RPMI7951 (cell line): ENCODE measurements around the gene FAXDC2. TPM values are rescaled to one million over a fixed set of nuclear protein-coding genes. Genes with fewer than 3 reads are reported as not detected.
"Not testable (repeated sequence)": the region's sequence is repeated elsewhere in the genome, so short reads cannot be mapped to it uniquely, and the experiment has no call there.

Source experiments
- DNase-seq: peaks from one replicate; pipeline ENCODE4 v3.0.0-alpha.2; 2012; ENCODE audit warnings: low read depth
- total RNA-seq: library from RNA; depleted of rRNA; stranded (reverse); fragments of >200 nt; shearing (Covaris generic); gene quantifications from 2 replicates; pipeline ENCODE4 v1.2.3, GENCODE V29; 2014

Gene FAXDC2
- total RNA-seq, 1 experiment from 2014 or later: 6.4 TPM

DNA sequence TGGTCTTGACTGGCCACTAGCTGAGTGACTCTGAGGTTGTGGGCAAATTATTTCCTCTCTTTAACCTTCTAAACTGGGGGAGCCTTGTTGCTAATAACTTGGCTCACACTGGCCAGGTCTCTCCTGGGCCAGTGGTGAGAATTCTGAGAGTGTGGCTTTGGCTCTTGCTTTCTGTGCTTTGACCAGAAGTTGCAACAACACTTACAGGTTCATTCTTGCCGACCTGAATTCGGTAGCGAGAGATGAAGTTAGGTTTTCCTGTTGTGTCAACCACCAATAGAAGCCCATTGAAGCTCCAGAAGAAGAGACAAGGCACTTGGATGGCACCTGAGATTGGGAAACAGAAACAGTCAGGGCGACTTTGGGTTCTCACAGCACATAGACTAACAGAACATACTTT lies 19.8 kb downstream of the FAXDC2 start:
- no peak for DNase-seq

DNA sequence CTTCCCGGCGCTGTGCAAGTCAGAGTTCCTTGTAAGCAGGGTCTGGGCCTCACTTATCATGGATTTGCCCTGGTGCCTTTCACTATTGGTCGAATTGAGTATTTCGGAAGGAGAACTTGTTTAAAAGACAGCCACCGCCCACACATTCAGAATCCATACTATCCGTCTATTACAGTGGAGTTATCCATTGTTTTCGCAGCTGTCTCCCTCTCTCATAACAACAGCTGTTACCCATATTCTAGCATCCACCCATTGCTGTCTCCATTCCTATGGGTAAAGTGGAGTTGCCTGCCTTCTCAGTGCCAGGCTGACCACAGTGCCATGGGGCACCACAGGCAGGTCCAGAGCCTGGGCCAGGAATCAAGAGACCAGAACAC lies 20.2 kb downstream of the FAXDC2 start:
- DNase-seq: peak; percentile 19

GRCh38 chr5:154829589-154830218 lies 20.7 kb downstream of the FAXDC2 start:
- DNase-seq: peak; percentile 58

GRCh38 chr5:154829181-154829588 lies 21.2 kb downstream of the FAXDC2 start:
- DNase-seq: no peak

GRCh38 chr5:154824070-154824469 lies 26.3 kb downstream of the FAXDC2 start:
- DNase-seq: no peak

DNA sequence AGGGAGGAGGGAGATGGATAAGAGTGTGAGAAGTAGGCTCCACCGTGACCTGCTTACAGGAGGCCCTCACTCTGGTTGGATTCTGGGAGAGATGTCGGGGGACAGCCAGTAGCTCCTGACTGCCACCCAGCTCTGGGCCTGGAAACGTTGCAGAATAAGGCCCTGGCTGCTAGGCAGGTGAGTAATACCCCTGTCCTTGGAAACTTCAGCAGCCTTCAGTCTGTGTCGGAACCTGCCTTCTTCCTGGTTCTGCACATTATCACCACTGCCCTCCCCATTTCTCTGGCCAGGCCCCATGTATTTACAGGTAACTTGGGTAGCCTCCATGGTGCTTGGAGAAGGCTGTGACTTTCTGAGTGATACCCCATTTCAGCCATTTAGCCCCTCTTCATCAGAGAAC lies 26.8 kb downstream of the FAXDC2 start:
- DNase-seq: no peak

GRCh38 chr5:154822896-154823295 lies 27.5 kb downstream of the FAXDC2 start:
- DNase-seq: not testable (repeated sequence)

- DNase-seq: no peak
These were observed 30.0 kb downstream of the FAXDC2 start for GRCh38 chr5:154820383-154820782.

GRCh38 chr5:154819546-154819945 lies 30.9 kb downstream of the FAXDC2 start:
- DNase-seq: no peak

DNA sequence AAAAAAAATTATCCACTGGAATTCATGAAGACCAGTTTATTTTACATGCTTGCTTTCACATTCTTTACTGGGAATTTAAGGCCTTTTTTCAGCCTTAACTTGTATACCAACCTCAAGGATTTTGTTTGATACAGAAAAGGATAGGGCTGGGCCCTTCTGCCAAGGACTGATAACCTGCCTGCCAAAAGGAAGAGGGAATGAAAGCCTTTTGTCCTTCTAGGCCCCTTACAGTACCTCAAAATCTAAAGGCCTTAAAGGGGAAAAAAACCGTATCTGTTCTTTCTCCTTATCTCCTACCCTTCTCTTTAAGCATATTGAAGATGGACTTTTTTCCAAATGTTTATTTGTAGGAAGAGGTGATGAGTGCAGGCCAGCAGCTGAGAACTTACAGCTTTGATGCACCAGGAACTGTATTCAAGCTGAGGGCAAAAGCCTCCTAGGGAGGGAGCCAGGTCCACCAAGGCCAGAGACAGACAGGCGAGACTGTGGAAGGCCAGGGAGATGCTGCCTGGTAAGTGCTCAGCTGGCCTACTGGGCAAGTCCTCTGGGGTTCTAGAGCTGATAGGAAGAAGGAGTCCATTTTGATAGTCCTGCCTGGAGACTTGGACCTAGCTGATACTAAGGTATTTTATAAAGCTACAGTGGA lies 31.8 kb downstream of the FAXDC2 start:
- no peak for DNase-seq

- no peak for DNase-seq
These were observed 32.6 kb downstream of the FAXDC2 start for GRCh38 chr5:154817815-154818214.

GRCh38 chr5:154816891-154817492 lies 33.4 kb downstream of the FAXDC2 start:
- DNase-seq: no peak

- DNase-seq: no peak
These were observed 34.6 kb downstream of the FAXDC2 start for GRCh38 chr5:154815684-154816247.

GRCh38 chr5:154815025-154815424 lies 35.4 kb downstream of the FAXDC2 start:
- DNase-seq: no peak

- DNase-seq: no peak
These were observed 36.7 kb downstream of the FAXDC2 start for GRCh38 chr5:154813736-154814135.

GRCh38 chr5:154813158-154813557 lies 37.2 kb downstream of the FAXDC2 start:
- DNase-seq: no peak

DNA sequence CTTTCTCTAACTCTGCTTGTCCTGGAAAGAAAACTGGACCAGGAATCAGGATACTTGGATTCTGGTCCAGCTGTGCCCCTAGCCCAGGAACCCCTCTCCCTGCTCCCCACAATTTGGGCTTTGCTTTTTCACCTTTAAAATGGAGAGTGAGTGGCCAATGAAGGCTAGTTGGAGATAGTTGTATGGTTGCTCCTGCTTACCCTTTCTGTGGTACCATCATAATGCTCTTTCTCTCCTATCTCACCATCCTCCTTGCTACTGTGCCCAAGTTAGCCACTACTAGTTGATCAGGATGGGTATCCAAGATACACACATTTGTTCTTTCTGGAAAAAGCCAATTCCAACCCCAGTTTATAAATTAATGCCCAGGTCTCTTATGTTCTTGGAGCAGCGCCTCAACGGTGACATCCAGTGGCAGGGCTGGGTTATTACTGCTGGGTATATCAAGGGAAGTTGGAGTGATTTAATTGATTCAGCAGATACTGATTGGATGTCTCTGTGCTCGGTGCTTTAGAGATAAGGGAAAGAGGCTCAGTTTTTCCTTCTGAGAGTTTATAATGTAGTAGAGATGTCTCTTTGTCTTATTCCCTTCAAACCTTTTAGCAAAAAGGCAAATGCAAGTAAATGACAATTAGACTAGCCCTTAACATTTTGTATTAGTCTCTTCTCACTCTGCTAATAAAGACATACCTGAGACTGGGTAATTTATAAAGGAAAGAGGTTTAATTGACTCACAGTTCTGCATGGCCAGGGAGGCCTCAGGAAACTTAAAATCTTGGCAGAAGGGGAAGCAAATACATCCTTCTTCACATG lies 38.5 kb downstream of the FAXDC2 start:
- DNase-seq: peak; percentile 51

- DNase-seq: no peak
These were observed 39.2 kb downstream of the FAXDC2 start for GRCh38 chr5:154811239-154811638.

DNA sequence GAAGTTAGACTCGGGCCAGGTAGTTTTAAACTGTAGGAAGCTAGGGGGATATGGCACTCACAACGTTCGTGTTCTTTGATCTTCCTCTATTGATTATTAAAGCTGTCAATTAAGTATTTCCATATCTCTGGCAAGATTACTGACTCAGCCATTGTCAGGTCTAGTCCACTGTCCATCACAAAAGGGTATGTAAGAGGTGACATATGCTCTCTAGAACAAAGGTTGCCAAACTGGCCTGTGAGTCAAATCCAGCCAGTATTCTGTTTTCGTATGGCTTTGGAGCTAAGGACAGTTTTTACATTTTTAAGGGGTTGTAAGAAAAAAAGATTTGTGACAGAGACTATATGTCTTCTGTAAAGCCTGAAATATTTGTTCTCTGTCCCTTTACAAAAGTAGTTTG lies 44.2 kb downstream of the FAXDC2 start:
- no peak for DNase-seq

DNA sequence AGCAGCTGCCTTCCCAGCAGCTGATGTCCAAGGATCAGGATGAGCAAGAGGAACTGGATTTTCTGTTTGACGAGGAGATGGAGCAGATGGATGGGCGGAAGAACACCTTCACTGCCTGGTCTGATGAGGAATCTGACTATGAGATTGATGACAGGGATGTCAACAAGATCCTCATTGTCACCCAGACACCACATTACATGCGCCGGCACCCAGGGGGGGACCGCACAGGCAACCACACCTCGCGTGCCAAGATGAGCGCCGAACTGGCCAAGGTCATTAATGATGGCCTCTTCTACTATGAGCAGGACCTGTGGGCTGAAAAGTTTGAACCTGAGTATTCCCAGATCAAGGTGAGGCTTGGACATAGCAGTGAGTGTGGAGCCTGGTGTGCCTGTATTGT lies 48.4 kb downstream of the FAXDC2 start:
- DNase-seq: no peak

GRCh38 chr5:154801083-154801482 lies 49.3 kb downstream of the FAXDC2 start:
- DNase-seq: no peak

GRCh38 chr5:154800582-154800981 lies 49.8 kb downstream of the FAXDC2 start:
- DNase-seq: no peak
